H1 (cell line): ENCODE measurements around the gene CRHR1. TPM values are rescaled to one million over a fixed set of nuclear protein-coding genes. Genes with fewer than 3 reads are reported as not detected.

ENCODE experiments used
- CTCF ChIA-PET: fragments of 300-600 bp; sonication (Branson Sonifier 250); formaldehyde crosslinking; loops from one replicate; lab custom pipeline; 2021; ENCODE audit not compliant: partially characterized antibody; lab: Charles Lee
- POLR2A ChIA-PET: fragments of 300-600 bp; sonication (Branson Sonifier 250); formaldehyde crosslinking; loops from one replicate; lab custom pipeline; 2021; ENCODE audit warnings: inconsistent platforms; ENCODE audit not compliant: partially characterized antibody; lab: Charles Lee
- DNase-seq, 2 experiments: peaks; one replicate each; pipeline versions ENCODE4 v3.0.0 to v3.0.0-alpha.2; 2010 to 2022; ENCODE audit warnings: low spot score in 2 of 2, low read depth in 1 of 2, mixed read lengths in 1 of 2
- FAIRE-seq: peaks from 2 replicates; lab custom pipeline; 2011; peaks lifted over from hg19 to GRCh38; lab: Jason Lieb, UNC
- H2AFZ ChIP-seq: 2 replicates; pipeline ENCODE4 v1.8.1; 2012; ENCODE audit warnings: low read length, inconsistent platforms
- H2AK5ac ChIP-seq: 2 replicates; pipeline ENCODE4 v1.6.1; 2013; ENCODE audit warnings: low read depth, low read length
- H2BK120ac ChIP-seq: replicated peaks from 2 replicates; pipeline ENCODE3; 2013; ENCODE audit warnings: low read depth, low read length, inconsistent platforms
- H2BK12ac ChIP-seq: 2 replicates; pipeline ENCODE4 v1.6.1; 2013; ENCODE audit warnings: low read depth, low read length
- H2BK15ac ChIP-seq: 2 replicates; pipeline ENCODE4 v1.6.1; 2013; ENCODE audit warnings: low read length
- H2BK20ac ChIP-seq: 2 replicates; pipeline ENCODE4 v1.6.1; 2013; ENCODE audit warnings: low read length
- H2BK5ac ChIP-seq: 2 replicates; pipeline ENCODE4 v1.6.1; 2013; ENCODE audit warnings: low read depth, low read length
- H3K14ac ChIP-seq: 2 replicates; pipeline ENCODE4 v1.6.1; 2013; ENCODE audit warnings: inconsistent platforms; ENCODE audit not compliant: insufficient read length
- H3K18ac ChIP-seq: 2 replicates; pipeline ENCODE4 v1.6.1; 2013; ENCODE audit warnings: low read length; ENCODE audit errors: extremely low read depth
- H3K23ac ChIP-seq: 2 replicates; pipeline ENCODE4 v1.6.1; 2013; ENCODE audit warnings: inconsistent platforms; ENCODE audit not compliant: insufficient read length
- H3K23me2 ChIP-seq: 2 replicates; pipeline ENCODE4 v1.6.1; 2013; ENCODE audit warnings: low read depth, low read length
- H3K27ac ChIP-seq: 2 replicates; pipeline ENCODE4 v1.6.1; 2011; ENCODE audit warnings: low read depth, low read length, inconsistent platforms
- H3K27me3 ChIP-seq, 4 experiments: replicated peaks in 1 of 4; 1 replicate in 1 of 4; 2 replicates in 3 of 4; pipeline versions ENCODE4 v1.6.1 to v1.8.1; 2011 to 2013; ENCODE audit warnings: low read length in 3 of 4, mild to moderate bottlenecking in 3 of 4, inconsistent platforms in 2 of 4, mixed read lengths in 2 of 4, moderate library complexity in 1 of 4; ENCODE audit not compliant: control insufficient read depth in 3 of 4, insufficient read depth in 3 of 4; ENCODE audit errors: extremely low read depth in 1 of 4
- H3K36me3 ChIP-seq, 4 experiments: 2 replicates each; pipeline versions ENCODE4 v1.6.1 to v1.8.1; 2011 to 2013; ENCODE audit warnings: mild to moderate bottlenecking in 4 of 4, low read length in 3 of 4, moderate library complexity in 2 of 4, control low read depth in 1 of 4, inconsistent platforms in 1 of 4; ENCODE audit not compliant: insufficient read depth in 4 of 4, control insufficient read depth in 2 of 4
- H3K4ac ChIP-seq: replicated peaks from 2 replicates; pipeline ENCODE3; 2013; ENCODE audit warnings: low read length, low read depth, mixed read lengths, inconsistent platforms; ENCODE audit not compliant: insufficient read length
- H3K4me1 ChIP-seq, 4 experiments: replicated peaks in 1 of 4; 1 replicate in 1 of 4; 2 replicates in 3 of 4; pipeline versions ENCODE4 v1.6.1 to v1.8.1; 2011 to 2013; ENCODE audit warnings: low read length in 3 of 4, inconsistent platforms in 2 of 4, mixed read lengths in 1 of 4; ENCODE audit not compliant: insufficient read depth in 4 of 4, control insufficient read depth in 3 of 4
- H3K4me2 ChIP-seq, 2 experiments: 2 replicates each; pipeline versions ENCODE4 v1.6.1 to v1.8.1; 2011 to 2013; ENCODE audit warnings: low read depth in 2 of 2, low read length in 2 of 2, control low read depth in 1 of 2, inconsistent platforms in 1 of 2, mild to moderate bottlenecking in 1 of 2; ENCODE audit not compliant: insufficient read depth in 1 of 2
- H3K4me3 ChIP-seq, 4 experiments: fragments of 200-600, 300-600 bp in 1 of 4; sonication (generic), shearing (Covaris generic), sonication (Bioruptor Twin) in 1 of 4; 2 replicates each; pipeline versions ENCODE4 v1.5.1 to v1.8.1; 2011 to 2016; ENCODE audit warnings: low read length in 4 of 4, low read depth in 3 of 4, control low read depth in 2 of 4, inconsistent platforms in 2 of 4, mild to moderate bottlenecking in 2 of 4, mixed read lengths in 1 of 4, moderate library complexity in 1 of 4; ENCODE audit not compliant: insufficient read depth in 2 of 4; ENCODE audit errors: extremely low read depth in 1 of 4
- H3K56ac ChIP-seq: replicated peaks from 2 replicates; pipeline ENCODE3; 2013; ENCODE audit warnings: low read depth, mild to moderate bottlenecking, mixed read lengths, low read length, inconsistent platforms; ENCODE audit not compliant: insufficient read length
- H3K79me1 ChIP-seq: 2 replicates; pipeline ENCODE4 v1.6.1; 2013; ENCODE audit warnings: low read depth, low read length, control low read depth
- H3K79me2 ChIP-seq, 2 experiments: 2 replicates each; pipeline versions ENCODE4 v1.6.1 to v1.8.1; 2012 to 2013; ENCODE audit warnings: low read length in 2 of 2, mild to moderate bottlenecking in 2 of 2, inconsistent platforms in 1 of 2; ENCODE audit not compliant: insufficient read depth in 2 of 2, control insufficient read depth in 1 of 2
- H3K9ac ChIP-seq, 4 experiments: replicated peaks in 1 of 4; 1 replicate in 1 of 4; 2 replicates in 3 of 4; pipeline versions ENCODE4 v1.6.1 to v1.8.1; 2011 to 2013; ENCODE audit warnings: low read depth in 3 of 4, low read length in 3 of 4, control low read depth in 2 of 4, mild to moderate bottlenecking in 2 of 4, moderate library complexity in 2 of 4, inconsistent platforms in 1 of 4; ENCODE audit errors: extremely low read depth in 1 of 4
- H3K9me3 ChIP-seq, 2 experiments: 2 replicates each; pipeline versions ENCODE4 v1.6.1 to v1.8.1; 2012 to 2013; ENCODE audit warnings: mild to moderate bottlenecking in 2 of 2, moderate library complexity in 2 of 2, control low read depth in 1 of 2, inconsistent platforms in 1 of 2, low read depth in 1 of 2, low read length in 1 of 2, mixed read lengths in 1 of 2; ENCODE audit not compliant: insufficient read depth in 2 of 2
- H4K20me1 ChIP-seq, 2 experiments: replicated peaks in 1 of 2; 2 replicates each; pipeline versions ENCODE3 to v1.8.1; 2011 to 2013; ENCODE audit warnings: inconsistent platforms in 2 of 2, low read length in 2 of 2, mild to moderate bottlenecking in 1 of 2; ENCODE audit not compliant: insufficient read depth in 2 of 2, control insufficient read depth in 1 of 2
- H4K5ac ChIP-seq: 2 replicates; pipeline ENCODE4 v1.6.1; 2013; ENCODE audit warnings: low read length, low read depth, mixed read lengths, inconsistent platforms; ENCODE audit not compliant: insufficient read length
- H4K8ac ChIP-seq: 2 replicates; pipeline ENCODE4 v1.8.0; 2013; ENCODE audit warnings: mild to moderate bottlenecking, moderate library complexity, low read length, inconsistent platforms; ENCODE audit not compliant: insufficient read depth; ENCODE audit errors: extremely low read depth
- H4K91ac ChIP-seq: replicated peaks from 2 replicates; pipeline ENCODE3; 2013; ENCODE audit warnings: low read length, mixed read lengths, inconsistent platforms; ENCODE audit not compliant: insufficient read length
- ATF2 ChIP-seq: IDR thresholded peaks from 2 replicates; pipeline ENCODE4 v1.6.1; 2012; ENCODE audit warnings: low read length, inconsistent platforms
- BACH1 ChIP-seq: IDR thresholded peaks from 2 replicates; pipeline ENCODE4 v1.6.1; 2012; ENCODE audit warnings: low read length, improper control_type of control experiment
- EGR1 ChIP-seq: IDR thresholded peaks from 2 replicates; pipeline ENCODE4 v1.6.1; 2011; ENCODE audit warnings: low read depth, low read length, borderline replicate concordance
- HDAC2 ChIP-seq, 2 experiments: fragments of 300-600 bp in 1 of 2; sonication (generic) in 1 of 2; IDR thresholded peaks; 2 replicates each; pipeline ENCODE4 v1.6.1; 2011 to 2012; ENCODE audit warnings: low read depth in 2 of 2, low read length in 2 of 2, mild to moderate bottlenecking in 2 of 2, moderate library complexity in 2 of 2, borderline replicate concordance in 1 of 2, inconsistent platforms in 1 of 2
- MAFK ChIP-seq: IDR thresholded peaks from 2 replicates; pipeline ENCODE4 v1.6.1; 2012; ENCODE audit warnings: low read depth, mild to moderate bottlenecking, improper control_type of control experiment, low read length
- MAX ChIP-seq: IDR thresholded peaks from 2 replicates; pipeline ENCODE4 v1.6.1; 2012; ENCODE audit warnings: inconsistent platforms
- POU5F1 ChIP-seq: IDR thresholded peaks from 2 replicates; pipeline ENCODE4 v1.6.1; 2011; ENCODE audit warnings: low read depth, mild to moderate bottlenecking, low read length, moderate library complexity
- RBBP5 ChIP-seq: IDR thresholded peaks from 2 replicates; pipeline ENCODE4 v1.7.1; 2012; ENCODE audit warnings: low read depth, mild to moderate bottlenecking, inconsistent platforms, low read length, moderate library complexity, borderline replicate concordance
- RFX5 ChIP-seq: IDR thresholded peaks from 2 replicates; pipeline ENCODE4 v1.6.1; 2011; ENCODE audit warnings: low read depth, low read length, improper control_type of control experiment, borderline replicate concordance
- RXRA ChIP-seq: IDR thresholded peaks from 2 replicates; pipeline ENCODE4 v1.6.1; 2011; ENCODE audit warnings: low read depth, mild to moderate bottlenecking, low read length, moderate library complexity; ENCODE audit not compliant: insufficient read depth
- SIN3A ChIP-seq, 2 experiments: IDR thresholded peaks in 1 of 2; conservative IDR thresholded peaks in 1 of 2; 2 replicates each; pipeline ENCODE4 v1.6.1; 2011 to 2012; ENCODE audit warnings: low read length in 2 of 2, improper control_type of control experiment in 1 of 2, low read depth in 1 of 2, mild to moderate bottlenecking in 1 of 2
- SIX5 ChIP-seq: IDR thresholded peaks from 2 replicates; pipeline ENCODE4 v1.6.1; 2011; ENCODE audit warnings: mild to moderate bottlenecking, low read depth, low read length
- WGBS, 2 experiments: shearing (Covaris generic) in 1 of 2; methylation state at CpG; one replicate each; pipeline versions ENCODE4 v1.1.6 to v1.1.7; 2013 to 2015; ENCODE audit warnings: low lambda C conversion rate in 2 of 2, mixed read lengths in 2 of 2, inconsistent platforms in 1 of 2, low coverage in 1 of 2, missing lambda C conversion rate in 1 of 2; ENCODE audit not compliant: insufficient replicate concordance in 2 of 2, insufficient coverage in 1 of 2, insufficient read length in 1 of 2; ENCODE audit errors: extremely low coverage in 1 of 2, missing lambda C conversion rate in 1 of 2; 5-methylcytosine and 5-hydroxymethylcytosine counted together
- polyA plus RNA-seq, 7 experiments: library from polyadenylated mRNA; depleted of rRNA in 3 of 7; stranded (reverse) in 5 of 7; unstranded in 2 of 7; fragments of >200 nt in 5 of 7; fragments of 200-250 nt in 2 of 7; gene quantifications; 1 replicate in 5 of 7; 2 replicates in 1 of 7; 4 replicates in 1 of 7; pipeline versions ENCODE4 v1.2.1 to v1.2.3, GENCODE V29; 2011 to 2013; ENCODE audit warnings: missing spikeins in 2 of 7, mixed read lengths in 2 of 7
- total RNA-seq: library from RNA; stranded (reverse); fragmentation: NEBNext Ultra II Directional; extraction: Animal tissue kit (Norgen Biotek cat#: 25700); gene quantifications from 2 replicates; pipeline ENCODE4 v1.2.1, GENCODE V29; 2021

The CRHR1 gene
- total and polyA plus RNA-seq, 2 of the 8 experiments (the other 6 are each of a cell fraction or from before 2014, with no cell fraction given), result 0.56 to 1.7 TPM

GRCh38 chr17:45808845-45809244 lies 24.7 kb downstream of the CRHR1 start:
- Histone ChIP-seq H2BK5ac (no peak overlapping the region), H3K23me2 (no peaks in the 10 kb centered on the region), H3K9ac (no peak overlapping the region), H3K4me2 (no peak overlapping the region), H3K4ac (no peak overlapping the region), H4K8ac (no peak overlapping the region), H3K56ac (no peak overlapping the region), H3K14ac (no peak overlapping the region), H2AK5ac (no peak overlapping the region), H3K36me3 (no peaks in the 10 kb centered on the region), H4K5ac (no peak overlapping the region), H2BK120ac (no peak overlapping the region), H2BK15ac (no peak overlapping the region), H3K18ac (no peak overlapping the region), H3K79me1 (no peaks in the 10 kb centered on the region), H3K27ac (no peak overlapping the region), H3K4me1 (peaks cover 0 to 3% (median 0%) of the 10 kb centered on the region in 4 experiments; a peak in 1 of 7 replicates), H3K4me3 (no peak overlapping the region), H4K91ac (no peak overlapping the region), H2BK20ac (no peak overlapping the region), H2BK12ac (no peak overlapping the region), H3K9me3 (no peaks in the 10 kb centered on the region), H4K20me1 (no peaks in the 10 kb centered on the region), H3K27me3 (peaks cover 0 to 2% (median 0%) of the 10 kb centered on the region in 4 experiments; a peak in 3 of 7 replicates), H3K79me2 (no peaks in the 10 kb centered on the region), H2AFZ (no peak overlapping the region), H3K23ac (no peak overlapping the region)
- DNase-seq, result no peak
- no peak for FAIRE-seq
- WGBS, 2 experiments, result 77% methylated on average over 1 of the region's 1 CpG; no CpG with 5 or more reads in 1 of the 2 experiments
- ChIA-PET POLR2A (no interaction called here), CTCF (interaction anchor here (0.7 to 2.6 kb wide), 10 partner anchors 8 to 163 kb away, joined by 3 to 10 read pairs (median 3); no protein-coding TSS in a partner anchor)
- no peak for TF ChIP-seq MAFK
- TF ChIP-seq SIX5, result no peak
- no peak for TF ChIP-seq RBBP5
- no peak for TF ChIP-seq RFX5
- no peak for TF ChIP-seq BACH1
- no peak for TF ChIP-seq HDAC2 (IDR thresholded peaks at IDR 0.05; ENCODE audit: borderline replicate concordance in 1 of 2, low read depth in 2 of 2, low read length in 2 of 2)
- no peak for TF ChIP-seq MAX
- TF ChIP-seq SIN3A (conservative IDR thresholded peaks at IDR 0.05 in 1 of 2, IDR thresholded peaks at IDR 0.05 in 1 of 2; ENCODE audit: low read depth in 1 of 2, low read length in 2 of 2), result no peak
- TF ChIP-seq ATF2, result no peak
- no peak for TF ChIP-seq EGR1
- no peak for TF ChIP-seq POU5F1
- no peak for TF ChIP-seq RXRA
